Cardiac septum (tissue), 1 donor: ENCODE results near the gene GRID2. TPM values are rescaled to one million over a fixed set of nuclear protein-coding genes. Genes with fewer than 3 reads are reported as not detected.

Source experiments
- DNase-seq: peaks from one replicate; pipeline ENCODE4 v3.0.0-alpha.2; 2020; ENCODE audit warnings: low spot score
- intact Hi-C: fragments of 100-400 bp; cut with DNase I; formaldehyde crosslinking; loops from one replicate; pipeline ENCODE4 v1.14.0; 2022
- total RNA-seq: library from RNA; stranded (reverse); fragmentation: NEBNext Ultra II Directional; extraction: Animal tissue kit (Norgen Biotek cat#: 25700); gene quantifications from one replicate; pipeline ENCODE4 v1.2.1, GENCODE V29; 2021
- donor health status: DM: no; HTN: no; CAD: no.

Gene GRID2
- total RNA-seq, 1 donor from 2014 or later: 0.24 TPM

DNA sequence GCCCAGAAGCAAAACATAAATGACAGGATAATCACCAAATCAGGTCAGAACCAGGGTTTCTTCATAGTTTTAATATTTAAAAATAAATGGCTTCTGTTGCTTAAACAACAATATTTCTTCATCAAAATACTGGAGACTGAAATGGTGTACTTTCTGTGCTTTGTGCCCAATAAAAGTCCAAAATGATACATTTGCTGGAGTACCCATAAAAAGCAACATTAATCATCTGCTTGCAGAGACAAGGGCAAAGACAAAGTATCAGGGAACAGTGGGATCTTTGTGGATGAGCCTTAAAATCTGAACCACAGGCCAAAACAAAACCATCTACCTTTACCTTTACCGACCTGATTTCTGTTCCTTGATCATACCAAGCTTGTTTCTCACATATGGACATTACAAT lies 840.9 kb downstream of the GRID2 start:
- DNase-seq: no peak
- intact Hi-C loops: no loop called here

DNA sequence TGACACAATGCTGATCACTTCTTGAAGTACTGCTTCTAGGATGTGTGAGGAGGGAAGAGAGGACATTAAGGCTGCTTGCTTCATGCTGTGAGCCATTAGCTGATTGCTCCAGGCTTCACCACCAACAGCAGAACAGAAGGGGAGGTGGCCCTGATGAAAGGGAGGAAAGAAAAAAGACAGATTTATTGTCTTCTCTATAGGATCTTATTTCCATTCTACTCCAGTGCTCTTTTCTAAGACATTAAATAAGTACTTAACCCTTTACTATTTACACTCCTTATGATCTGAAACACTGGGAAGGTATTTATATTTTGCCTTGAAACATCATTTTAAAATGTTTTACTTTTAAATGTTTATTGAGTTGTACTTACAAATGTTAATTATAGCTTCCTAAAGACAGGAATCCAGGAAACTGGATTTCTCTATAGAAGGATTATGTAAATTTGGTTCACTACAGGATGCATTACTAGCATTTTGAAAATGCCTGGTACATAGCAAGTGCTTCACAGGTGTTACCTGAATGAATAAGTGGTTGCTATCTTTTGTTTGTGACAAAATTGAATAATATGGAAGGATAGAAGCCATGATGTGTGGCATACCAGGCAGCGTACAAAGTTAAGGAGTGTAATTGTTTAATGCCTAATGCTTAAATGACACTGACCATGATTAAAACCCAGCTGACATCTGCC lies 843.9 kb downstream of the GRID2 start:
- intact Hi-C loops: no loop called here
- no peak for DNase-seq

DNA sequence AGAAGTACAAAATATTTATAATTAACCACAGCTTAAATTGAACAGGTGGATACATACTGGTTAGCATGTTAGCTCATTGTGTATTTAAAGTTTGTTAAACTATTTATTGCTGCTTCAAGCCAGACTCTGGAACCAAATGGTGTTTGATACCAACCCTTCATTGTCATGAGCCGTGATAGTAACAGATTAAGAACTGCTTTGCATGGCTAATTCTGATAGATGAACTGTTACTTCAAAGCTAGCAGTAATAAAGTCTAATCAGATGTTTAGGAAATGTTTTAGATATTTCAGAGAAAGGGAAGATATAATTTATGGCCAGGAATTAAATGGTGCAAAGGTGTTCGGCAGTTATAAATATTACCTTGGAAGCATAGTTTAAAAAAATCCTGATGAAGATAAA lies 848.7 kb downstream of the GRID2 start:
- intact Hi-C loops: no loop called here
- DNase-seq: no peak

DNA sequence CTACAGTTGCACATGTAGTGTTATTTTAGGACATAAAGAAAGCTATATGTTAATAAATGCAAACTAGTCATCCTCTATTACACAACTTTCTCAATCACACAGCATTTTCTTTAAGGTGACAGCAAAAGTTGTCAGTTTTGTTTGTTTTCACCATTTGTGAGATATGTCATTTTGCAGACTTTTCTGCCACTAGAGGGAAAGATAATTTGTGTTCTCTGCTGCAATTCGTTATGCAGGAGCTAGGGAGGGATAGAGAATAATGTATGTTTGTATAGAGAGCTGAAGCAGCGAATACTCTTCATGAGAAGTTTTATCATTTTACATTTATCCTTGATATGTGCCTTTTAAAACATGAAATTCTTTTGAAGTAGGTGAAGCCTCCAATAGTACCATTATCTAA lies 854.2 kb downstream of the GRID2 start:
- intact Hi-C loops: no loop called here
- no peak for DNase-seq

DNA sequence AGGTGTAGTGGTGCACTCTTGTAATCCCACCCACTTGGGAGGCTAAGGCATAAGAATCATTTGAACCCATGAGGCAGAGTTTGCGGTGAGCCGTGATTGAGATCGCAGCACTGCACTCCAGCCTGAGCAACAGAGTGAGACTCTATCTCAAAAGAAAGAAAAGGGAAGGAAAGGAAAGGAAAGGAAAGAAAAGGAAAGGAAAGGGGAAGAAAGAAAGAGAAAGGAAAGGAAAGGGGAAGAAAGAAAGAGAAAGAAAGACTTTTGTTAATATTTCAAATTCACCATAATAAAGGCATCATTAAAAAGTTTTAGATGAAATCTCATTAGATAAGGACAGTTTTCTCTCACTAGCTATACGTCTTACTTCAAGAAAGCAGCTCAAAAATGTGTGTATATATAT lies 864.3 kb downstream of the GRID2 start:
- intact Hi-C loops: no loop called here
- no peak for DNase-seq

DNA sequence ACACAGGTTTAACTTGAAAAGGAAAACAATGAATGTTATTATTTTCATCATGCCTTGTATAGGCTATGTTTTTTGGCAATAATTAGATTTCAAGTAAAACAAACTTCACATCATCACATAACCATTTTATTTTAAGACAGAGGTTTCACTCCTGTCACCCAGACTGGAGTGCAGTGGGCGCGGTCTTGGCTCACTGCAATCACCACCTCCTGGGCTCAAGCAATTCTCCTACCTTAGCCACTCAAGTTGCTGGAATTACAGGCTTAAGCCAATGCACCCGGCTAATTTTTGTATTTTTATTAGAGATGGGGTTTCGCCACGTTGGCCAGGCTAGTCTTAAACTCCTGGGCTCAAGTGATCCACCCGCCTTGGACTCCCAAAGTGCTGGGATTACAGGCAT lies 866.2 kb downstream of the GRID2 start:
- DNase-seq: no peak
- intact Hi-C loops: no loop called here

DNA sequence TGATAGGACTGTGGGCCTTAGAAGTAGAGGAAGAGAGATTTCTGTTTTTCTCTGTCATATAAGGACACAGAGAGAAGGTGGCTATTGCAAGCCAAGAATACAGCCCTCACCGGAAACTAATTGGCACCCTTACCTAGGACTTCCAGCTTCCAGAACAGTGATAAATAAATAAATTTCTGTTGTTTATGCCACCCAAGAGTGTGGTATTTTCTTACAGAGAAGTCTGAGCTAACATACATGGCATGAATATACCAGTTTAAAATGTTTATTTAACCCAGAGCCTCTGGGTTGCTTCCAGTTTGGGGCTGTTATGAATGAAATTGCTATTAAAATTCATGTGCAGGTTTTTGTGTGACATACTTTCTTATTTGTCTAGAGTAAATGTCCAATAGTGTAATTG lies 870.8 kb downstream of the GRID2 start:
- intact Hi-C loops: no loop called here

DNA sequence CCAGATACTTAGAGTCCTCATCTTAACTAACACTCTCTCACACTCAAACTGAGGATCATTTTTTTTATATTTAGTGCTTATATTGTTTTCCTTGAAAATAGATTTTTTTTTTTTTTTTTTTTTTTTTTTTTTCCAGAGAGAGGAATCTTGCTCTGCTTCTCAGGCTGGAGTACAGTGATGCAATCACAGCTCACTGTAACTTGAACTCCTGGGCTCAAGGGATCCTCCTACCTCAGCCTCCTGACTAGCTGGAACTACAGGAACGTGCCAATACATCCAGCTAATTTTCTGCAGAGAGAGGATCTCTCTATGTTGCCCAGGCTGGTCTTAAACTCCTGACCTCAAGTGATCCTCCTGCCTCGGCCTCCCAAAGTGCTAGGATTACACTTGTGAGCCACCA lies 874.5 kb downstream of the GRID2 start:
- DNase-seq: no peak
- intact Hi-C loops: no loop called here

More for the DNA sequence above, 870.8 kb downstream of the GRID2 start:
- no peak for DNase-seq

DNA sequence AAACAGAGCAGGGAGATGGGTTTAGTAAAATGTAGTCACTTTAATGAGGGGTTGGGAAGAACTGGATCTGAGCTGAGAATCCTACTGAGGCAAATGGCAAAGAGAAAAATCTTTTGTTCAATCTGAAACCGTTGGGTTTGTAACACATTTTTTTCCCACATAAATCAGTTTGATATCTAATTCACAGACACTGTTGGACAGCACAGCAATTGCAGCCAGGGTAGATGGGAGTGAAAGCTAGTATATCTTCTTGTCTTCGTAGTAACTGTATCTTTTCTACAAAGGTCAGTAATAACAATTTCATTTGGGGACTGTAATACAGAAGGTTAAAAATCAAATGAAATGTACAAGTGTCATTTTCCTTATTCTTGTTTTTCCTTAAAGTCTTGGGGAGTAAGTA lies 875.3 kb downstream of the GRID2 start:
- intact Hi-C loops: no loop called here
- no peak for DNase-seq

DNA sequence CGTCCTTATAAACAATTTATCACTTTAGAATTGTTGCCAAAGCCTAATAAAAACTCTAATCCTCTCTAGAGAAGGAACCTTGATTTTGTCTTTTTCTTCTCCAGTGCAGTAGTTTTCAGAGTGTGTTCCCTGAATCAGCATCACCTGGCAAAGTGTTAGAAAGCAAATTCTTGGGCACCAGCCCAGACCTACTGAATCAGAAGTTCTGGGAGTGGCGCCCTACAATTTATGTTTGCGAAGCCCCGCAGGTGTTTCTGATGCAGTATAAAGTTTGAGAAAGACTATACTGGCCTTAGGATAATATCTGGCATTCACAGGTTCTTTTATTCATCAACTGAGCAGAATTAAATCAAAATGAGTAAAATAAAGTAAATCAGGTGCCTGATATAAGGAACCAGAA lies 879.0 kb downstream of the GRID2 start:
- intact Hi-C loops: no loop called here
- no peak for DNase-seq

DNA sequence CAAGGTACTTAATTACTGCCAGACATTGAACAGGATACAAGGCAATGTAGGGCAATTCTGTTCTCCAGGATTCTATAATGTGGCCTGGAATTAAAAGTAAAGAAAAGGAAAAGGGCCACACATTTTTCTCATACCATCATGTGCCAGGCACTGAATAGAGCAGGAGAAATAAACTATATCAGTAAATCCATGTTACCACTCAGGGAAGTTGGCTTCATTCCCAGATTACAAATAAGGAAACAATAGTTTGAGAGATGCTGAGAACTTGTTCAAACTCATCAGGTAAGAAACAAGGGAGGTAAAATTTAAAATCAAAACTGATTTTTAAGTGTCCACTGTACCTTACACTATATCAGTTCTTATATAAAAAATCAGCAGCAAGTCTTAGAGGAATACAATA lies 879.8 kb downstream of the GRID2 start:
- no peak for DNase-seq
- intact Hi-C loops: no loop called here

DNA sequence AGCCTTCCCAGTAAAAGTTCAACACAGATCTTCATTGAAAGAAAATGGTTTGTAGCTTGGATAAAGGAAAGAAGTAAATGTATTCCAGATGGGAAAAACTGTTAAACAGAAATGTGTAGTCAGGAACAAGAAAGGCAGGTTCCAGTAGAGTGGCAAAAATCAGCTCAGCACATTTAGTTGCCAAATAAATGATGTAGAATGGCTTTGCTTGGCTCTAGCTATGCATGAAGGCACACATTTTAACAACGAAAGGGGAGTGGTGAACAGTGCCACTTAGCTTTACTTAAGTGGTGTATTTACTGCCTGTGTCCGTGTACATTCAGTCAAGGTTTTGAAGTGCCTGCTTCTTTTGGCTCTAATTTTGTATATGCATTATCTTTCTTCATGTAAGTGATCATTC lies 880.3 kb downstream of the GRID2 start:
- no peak for DNase-seq
- intact Hi-C loops: no loop called here

DNA sequence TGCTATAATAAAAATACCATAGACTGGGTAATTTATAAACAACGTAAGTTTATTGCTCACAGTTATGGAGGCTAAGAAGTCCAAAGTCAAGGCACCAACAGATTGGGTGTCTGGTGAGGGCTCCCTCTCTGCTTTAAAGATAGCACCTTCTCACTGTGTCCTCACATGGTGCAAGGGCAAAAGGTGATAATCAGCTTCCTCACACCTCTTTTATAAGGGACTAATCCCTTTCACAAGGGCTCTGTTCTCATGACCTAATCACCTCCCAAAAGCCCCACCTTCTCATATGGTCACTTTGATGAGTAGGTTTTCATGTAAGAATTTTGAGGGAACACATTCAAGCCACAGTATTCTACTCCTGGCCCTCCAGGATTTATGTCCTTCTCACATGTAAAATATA lies 883.1 kb downstream of the GRID2 start:
- intact Hi-C loops: no loop called here
- no peak for DNase-seq

DNA sequence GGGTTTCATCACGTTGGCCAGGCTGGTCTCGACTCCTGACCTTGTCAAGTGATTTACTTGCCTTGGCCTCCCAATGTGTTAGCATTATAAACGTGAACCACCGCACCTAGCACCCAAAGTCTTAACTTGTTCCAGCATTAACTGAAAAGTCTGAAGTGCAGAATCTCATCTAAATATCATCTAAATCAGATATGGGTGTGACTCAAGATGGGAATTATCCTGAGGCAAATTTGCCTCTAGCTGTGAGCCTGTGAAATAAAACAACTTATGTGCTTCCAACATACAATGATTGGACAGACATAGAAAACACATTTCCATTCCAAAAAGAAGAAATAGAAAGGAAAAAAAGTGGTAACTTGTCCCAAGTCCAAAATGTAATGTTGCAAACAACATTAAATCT lies 883.7 kb downstream of the GRID2 start:
- no peak for DNase-seq
- intact Hi-C loops: no loop called here

DNA sequence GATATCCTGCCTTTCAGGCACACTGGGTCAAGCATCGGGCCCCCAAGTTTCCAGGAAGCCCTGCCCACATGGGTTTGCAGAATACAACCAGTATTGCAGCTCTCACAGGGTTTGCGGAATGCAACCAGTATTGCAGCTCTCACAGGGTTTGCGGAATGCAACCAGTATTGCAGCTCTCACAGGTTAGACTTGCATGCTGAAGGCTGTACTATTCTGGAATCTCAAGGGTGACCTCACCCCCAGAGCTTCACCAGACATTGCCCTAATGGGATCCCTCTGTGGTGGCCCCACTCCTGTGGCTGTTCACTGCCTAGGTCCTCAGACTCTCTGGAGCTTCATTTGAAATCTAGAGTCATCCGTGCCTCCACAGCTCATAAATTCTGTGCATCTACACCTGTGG lies 884.1 kb downstream of the GRID2 start:
- intact Hi-C loops: no loop called here
- no peak for DNase-seq

DNA sequence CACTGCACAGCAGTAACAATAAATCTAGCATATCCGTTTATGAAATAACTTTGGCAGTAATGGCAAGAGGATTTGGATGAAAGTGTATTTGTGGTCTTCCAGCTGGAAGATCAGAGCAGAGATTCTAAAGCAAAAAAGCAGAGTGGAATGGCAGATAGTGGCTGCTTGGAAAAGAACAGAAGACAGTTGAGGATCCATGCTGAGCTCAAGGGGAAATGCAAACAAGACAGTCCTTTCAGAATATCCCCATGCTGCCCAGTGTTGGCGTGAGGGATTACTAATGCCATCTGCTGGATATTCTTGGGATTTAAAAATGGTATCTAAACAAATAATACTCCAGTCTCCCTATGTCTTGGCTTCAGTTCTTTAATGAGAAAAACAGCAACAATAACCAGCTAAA lies 895.7 kb downstream of the GRID2 start:
- no peak for DNase-seq
- intact Hi-C loops: no loop called here

DNA sequence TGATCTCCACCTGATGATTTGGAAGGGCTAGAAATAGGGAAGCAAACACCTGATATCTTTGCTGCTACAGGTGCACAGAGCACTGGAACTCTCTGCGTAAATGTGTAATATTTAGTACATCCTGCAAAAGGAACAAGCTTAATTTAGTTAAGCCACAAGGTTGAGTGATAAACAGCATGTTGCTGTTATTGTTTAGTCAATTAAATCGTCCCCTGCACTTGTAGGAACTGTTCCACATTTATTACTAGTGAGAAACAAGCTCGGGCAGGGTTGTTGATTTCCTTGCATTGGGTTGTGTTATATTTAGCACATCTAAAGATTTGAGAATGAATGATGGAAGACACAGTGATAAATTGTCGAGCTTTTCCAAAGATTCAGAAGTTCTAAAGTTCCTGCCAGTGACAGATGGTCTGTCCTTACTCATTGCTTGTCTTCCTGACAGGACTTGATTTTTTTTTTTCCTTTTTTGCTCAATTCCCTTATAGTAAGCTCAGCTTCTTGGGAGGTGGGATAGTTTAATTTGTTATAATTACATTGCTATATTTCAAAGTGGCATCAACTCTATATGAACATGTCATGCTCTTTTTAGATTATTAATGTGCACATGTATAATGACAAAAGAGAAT lies 897.8 kb downstream of the GRID2 start:
- intact Hi-C loops: no loop called here

DNA sequence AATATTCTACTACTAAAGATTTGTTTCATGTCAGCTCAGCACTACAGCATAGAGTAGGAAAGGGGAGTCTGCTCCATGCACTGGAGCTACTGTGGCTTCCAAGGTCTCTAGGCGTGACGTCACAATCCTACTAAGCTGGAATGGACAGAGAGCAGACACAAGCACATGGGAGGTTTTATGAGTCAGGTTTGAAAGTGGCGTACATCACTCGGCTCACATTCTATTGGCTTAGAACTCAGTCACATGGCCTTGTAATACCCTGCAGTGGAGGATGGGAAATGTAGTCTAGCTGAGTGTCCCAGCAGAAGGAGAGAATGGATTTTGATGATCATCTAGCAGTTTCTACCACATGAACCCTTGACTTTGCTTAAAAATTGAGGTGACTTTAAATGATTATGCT lies 899.9 kb downstream of the GRID2 start:
- no peak for DNase-seq
- intact Hi-C loops: no loop called here

More for the DNA sequence above, 897.8 kb downstream of the GRID2 start:
- DNase-seq: no peak

DNA sequence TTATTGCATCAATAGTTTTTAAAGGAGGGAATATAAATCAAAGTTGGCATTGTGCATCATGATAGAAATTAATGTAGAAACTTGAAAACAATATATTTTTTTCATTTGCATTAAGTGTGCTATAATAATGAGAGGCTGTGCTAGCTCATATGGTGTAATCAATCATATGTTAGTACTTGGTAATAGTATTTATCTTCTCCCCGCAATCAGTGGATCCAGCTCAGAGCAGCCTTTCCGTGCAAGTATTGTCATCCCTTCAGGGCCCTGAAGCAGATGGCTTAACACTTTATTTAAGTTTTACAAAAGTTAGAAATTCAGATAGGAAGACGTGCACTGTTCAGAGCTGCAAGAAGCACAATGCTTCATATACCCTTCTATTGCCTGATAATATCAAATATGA lies 908.5 kb downstream of the GRID2 start:
- intact Hi-C loops: no loop called here

DNA sequence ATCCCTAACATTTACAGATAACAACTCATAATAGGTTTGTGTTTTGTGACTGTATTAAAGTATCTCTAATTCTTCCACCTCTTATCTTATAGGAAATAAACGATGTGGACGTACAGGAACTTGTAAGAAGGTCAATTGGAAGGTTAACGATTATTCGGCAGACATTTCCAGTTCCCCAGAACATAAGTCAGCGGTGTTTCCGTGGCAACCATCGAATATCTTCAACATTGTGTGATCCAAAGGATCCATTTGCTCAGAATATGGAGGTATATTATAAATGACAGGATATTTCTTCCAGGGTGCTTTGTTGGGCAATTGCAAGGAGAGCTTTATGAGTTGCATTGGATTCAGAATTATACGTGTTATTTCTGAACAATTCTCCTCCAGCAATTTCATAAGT lies 912.9 kb downstream of the GRID2 start:
- intact Hi-C loops: no loop called here
- no peak for DNase-seq

More for the DNA sequence above, 908.5 kb downstream of the GRID2 start:
- DNase-seq: no peak

DNA sequence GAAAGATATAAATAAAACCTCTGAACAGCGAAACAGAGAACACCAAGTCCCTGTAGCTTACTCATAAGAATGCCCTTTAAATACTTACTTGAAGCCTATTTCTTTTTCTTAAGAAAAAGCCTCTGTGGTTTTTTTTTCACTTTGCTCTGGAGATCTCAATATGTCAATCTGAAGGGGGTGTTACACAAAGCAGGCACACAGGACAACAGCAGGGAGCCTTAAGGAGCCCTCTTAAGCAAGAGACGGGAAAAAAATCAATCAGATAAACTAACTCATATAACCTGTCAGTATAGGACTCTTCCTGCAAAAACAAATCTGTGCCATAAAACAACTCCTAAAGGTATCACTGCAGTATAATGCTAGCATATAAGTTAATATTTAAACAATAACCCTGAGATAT lies 913.7 kb downstream of the GRID2 start:
- no peak for DNase-seq
- intact Hi-C loops: no loop called here

DNA sequence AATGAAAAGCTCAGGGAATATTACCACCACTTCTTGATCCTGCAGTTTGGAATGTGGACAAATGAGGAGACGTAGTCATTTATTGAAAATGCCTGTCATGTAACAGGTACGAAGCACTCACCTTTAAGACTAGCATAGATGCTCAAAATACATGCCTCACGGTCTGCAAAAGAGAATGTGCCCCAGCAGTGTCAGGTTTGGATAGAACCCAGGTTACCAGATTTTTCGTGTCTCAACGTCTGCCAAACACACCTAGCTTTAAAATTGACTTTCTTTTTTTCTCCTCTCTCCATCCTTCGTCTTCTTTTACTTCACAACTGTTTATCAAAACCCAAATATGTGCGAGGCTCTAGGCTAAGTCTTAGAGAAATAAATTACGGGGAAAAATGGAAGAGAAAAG lies 918.0 kb downstream of the GRID2 start:
- no peak for DNase-seq
- intact Hi-C loops: no loop called here
